Loucy (cell line): Measurements from ENCODE around the gene PRMT1.

Experiments
- EZH2phosphoT487 ChIP-seq: fragments of 200-600 bp; IDR thresholded peaks from 2 replicates; pipeline ENCODE4 v1.6.1; 2018; ENCODE audit warnings: antibody characterized with exemption, mild to moderate bottlenecking, moderate library complexity, borderline replicate concordance
- TF ChIP-seq, protein P1 (sequence below): fragments of 200-600 bp; sonication (generic); conservative IDR thresholded peaks from 2 replicates; pipeline ENCODE4 v1.5.1; 2014; ENCODE audit warnings: mild to moderate bottlenecking, antibody characterized with exemption, low read length

DNA sequence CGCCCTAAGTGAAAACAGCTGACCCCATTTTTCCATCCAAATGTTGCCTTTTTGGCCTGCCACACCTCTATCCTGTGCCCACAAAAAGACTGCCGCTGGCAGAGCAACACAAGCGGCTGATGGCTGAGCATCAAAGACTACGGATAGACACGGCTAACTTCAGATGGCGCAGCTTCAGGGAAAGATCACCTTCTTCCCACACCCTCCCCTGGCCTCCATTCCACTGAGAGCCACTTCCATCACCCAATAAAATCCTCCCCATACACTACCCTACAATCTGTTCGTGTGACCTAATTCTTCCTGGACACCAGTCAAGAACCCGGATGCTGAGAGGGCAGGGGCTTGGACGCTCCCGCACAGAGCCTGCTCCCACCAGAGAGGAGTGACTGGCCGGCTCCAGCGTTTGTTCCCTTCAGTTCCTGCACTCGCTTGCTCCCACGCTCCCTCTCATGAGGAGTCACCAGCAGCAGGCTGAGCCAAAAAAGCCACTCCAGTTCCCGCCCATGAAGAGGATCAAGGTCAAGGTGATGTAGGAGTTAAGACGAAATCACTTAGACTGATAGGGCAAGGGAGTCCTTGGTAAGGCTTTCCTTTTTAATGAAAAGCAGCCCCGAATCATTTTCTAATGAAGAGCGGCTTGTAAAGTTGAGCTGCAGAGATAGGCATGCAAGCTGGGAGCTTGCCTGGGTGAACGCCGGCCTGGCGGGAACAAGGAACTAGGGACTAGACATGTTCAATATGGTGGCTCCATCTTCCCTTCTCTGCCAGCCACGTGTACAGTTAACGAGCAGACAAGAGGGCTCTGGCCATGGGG is 50.4 kb downstream of the PRMT1 start:
- TF ChIP-seq, protein P1, sequence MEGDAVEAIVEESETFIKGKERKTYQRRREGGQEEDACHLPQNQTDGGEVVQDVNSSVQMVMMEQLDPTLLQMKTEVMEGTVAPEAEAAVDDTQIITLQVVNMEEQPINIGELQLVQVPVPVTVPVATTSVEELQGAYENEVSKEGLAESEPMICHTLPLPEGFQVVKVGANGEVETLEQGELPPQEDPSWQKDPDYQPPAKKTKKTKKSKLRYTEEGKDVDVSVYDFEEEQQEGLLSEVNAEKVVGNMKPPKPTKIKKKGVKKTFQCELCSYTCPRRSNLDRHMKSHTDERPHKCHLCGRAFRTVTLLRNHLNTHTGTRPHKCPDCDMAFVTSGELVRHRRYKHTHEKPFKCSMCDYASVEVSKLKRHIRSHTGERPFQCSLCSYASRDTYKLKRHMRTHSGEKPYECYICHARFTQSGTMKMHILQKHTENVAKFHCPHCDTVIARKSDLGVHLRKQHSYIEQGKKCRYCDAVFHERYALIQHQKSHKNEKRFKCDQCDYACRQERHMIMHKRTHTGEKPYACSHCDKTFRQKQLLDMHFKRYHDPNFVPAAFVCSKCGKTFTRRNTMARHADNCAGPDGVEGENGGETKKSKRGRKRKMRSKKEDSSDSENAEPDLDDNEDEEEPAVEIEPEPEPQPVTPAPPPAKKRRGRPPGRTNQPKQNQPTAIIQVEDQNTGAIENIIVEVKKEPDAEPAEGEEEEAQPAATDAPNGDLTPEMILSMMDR: no peak
- TF ChIP-seq EZH2phosphoT487: no peak
